ENCODE measurements around the gene WFDC10B.

DNA sequence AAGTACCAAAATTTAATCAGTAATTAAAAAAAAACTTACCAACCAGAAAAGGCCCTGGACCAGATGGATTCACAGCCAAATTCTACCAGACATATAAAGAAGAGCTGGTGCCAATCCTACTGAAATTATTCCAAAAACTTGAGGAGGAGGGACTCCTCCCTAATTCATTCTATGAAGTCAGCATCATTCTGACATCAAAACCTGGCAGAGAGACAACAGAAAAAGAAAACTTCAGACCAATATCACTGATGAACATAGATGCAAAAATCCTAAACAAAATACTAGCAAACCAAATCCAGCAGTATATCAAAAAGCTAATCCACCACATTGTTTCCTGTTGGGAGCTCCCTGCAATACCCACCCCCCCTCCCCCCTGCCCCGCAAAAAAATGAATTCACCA lies 34.7 kb downstream of the WFDC10B start, which contains the start of gene WFDC11:
- no peak for TF ChIP-seq CEBPB (IDR thresholded peaks at IDR 0.05)
- TF ChIP-seq PBX3 (IDR thresholded peaks at IDR 0.05): no peak
- no peak for TF ChIP-seq ZSCAN20 (CRISPR knock-in tag; IDR thresholded peaks at IDR 0.05)
- no peak for TF ChIP-seq CTCF (IDR thresholded peaks at IDR 0.05)
- no peak for TF ChIP-seq REST (IDR thresholded peaks at IDR 0.05)
- TF ChIP-seq E2F6 (IDR thresholded peaks at IDR 0.05; ENCODE audit: borderline replicate concordance, low read depth): no peak
- no peak for TF ChIP-seq CBX8 (IDR thresholded peaks at IDR 0.05)
- no peak for TF ChIP-seq MAX (IDR thresholded peaks at IDR 0.05)
- no peak for TF ChIP-seq CHD2 (IDR thresholded peaks at IDR 0.05; ENCODE audit: low read length, partially characterized antibody)

Measured in A549 (cell line).